Activated gamma-delta T cell treated with Interleukin-2 at 50 U/mL for 16 hours (primary cell): ENCODE data around the gene JMJD6.
A peak's percentile ranks its signal among the peaks of the same experiment; 100 is the strongest.

Experiments
- DNase-seq: peaks from one replicate; pipeline ENCODE4 v3.0.0-alpha.2; 2020

Gene JMJD6

GRCh38 chr17:76676629-76677028 is 49.8 kb downstream of the JMJD6 start:
- no peak for DNase-seq

GRCh38 chr17:76675648-76676047 is 50.8 kb downstream of the JMJD6 start:
- no peak for DNase-seq

GRCh38 chr17:76674600-76674999 is 51.8 kb downstream of the JMJD6 start:
- DNase-seq = no peak

- DNase-seq = no peak
Measured at GRCh38 chr17:76673729-76674128, 52.7 kb downstream of the JMJD6 start.

- DNase-seq = no peak
Measured at GRCh38 chr17:76672892-76673291, 53.5 kb downstream of the JMJD6 start.

- no peak for DNase-seq
Measured at GRCh38 chr17:76672270-76672851, 54.0 kb downstream of the JMJD6 start.

- no peak for DNase-seq
Measured at GRCh38 chr17:76671912-76672262, 54.5 kb downstream of the JMJD6 start.

GRCh38 chr17:76671123-76671911 is 55.1 kb downstream of the JMJD6 start:
- DNase-seq = peak; percentile 99

GRCh38 chr17:76670718-76671122 is 55.7 kb downstream of the JMJD6 start:
- DNase-seq = no peak

GRCh38 chr17:76670020-76670717 is 56.2 kb downstream of the JMJD6 start:
- DNase-seq = no peak
